Astrocyte (in vitro differentiated cells and primary cell): ENCODE measurements around the gene XIRP1.

ENCODE experiments used
- CTCF ChIP-seq: IDR thresholded peaks from 2 replicates; pipeline ENCODE4 v1.5.1; 2011; ENCODE audit warnings: low read depth, mild to moderate bottlenecking, inconsistent platforms, low read length, moderate library complexity; ENCODE audit not compliant: insufficient read depth
- EZH2 ChIP-seq: IDR thresholded peaks from 2 replicates; pipeline ENCODE4 v1.6.1; 2012; ENCODE audit warnings: mild to moderate bottlenecking, low read length, inconsistent platforms; ENCODE audit not compliant: insufficient read depth

- TF ChIP-seq CTCF, result no peak
- TF ChIP-seq EZH2, result no peak
These were observed 49.1 kb downstream of the XIRP1 start for GRCh38 chr3:39143051-39143885.
